NCI-H1092 treated with DMSO at 0.1 percent for 48 hours (cell line): ENCODE measurements around the gene SUPT3H.
"Not testable (repeated sequence)": the region's sequence is repeated elsewhere in the genome, so short reads cannot be mapped to it uniquely, and the experiment has no call there.

Experiments
- DNase-seq: peaks from one replicate; lab custom pipeline; 2025; lab: John Stamatoyannopoulos, UW

The SUPT3H gene

DNA sequence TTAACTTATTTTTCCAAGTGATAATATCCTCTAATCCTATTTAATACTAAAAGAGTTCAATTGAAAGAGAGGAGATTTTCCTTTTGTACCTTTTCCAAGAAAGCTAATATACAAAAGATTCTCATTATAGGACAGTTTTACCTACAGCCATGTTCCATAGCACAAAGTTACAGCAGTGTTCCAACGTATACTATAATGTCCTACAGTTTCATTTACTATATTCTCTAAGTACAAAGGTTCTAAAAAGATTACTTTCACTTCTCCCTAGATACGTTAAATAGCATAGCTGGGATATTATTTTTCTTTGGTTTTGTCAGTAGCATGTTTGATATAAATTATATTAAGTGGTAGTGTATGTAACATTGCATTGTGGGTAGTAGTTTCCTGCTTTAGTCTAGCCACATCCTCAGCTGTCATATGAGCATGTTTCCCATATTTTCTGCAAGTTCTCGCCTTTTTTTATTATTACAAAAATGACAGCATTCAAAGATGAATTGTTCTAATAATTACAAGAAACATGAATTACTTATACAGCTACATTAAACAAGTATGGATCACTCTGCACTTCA is 54.0 kb downstream of the SUPT3H start:
- no peak for DNase-seq

DNA sequence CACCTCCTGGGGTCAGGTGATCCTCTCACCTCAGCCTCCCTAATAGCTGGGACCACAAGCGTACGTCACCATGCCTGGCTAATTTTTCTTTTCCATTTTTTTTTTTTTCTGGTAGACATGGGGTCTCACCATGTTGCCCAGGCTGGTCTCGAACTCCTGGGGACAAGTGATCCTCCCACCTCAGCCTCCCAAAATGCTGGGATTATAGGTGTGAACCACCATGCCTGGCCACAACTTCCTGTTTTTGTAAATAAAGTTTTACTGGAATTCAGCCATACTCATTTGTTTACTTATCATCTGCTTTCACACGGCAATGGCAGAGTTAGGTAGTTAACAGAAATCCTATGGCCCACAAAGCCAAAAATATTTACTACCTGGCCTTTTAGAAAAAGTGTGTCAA is 57.4 kb downstream of the SUPT3H start:
- no peak for DNase-seq

DNA sequence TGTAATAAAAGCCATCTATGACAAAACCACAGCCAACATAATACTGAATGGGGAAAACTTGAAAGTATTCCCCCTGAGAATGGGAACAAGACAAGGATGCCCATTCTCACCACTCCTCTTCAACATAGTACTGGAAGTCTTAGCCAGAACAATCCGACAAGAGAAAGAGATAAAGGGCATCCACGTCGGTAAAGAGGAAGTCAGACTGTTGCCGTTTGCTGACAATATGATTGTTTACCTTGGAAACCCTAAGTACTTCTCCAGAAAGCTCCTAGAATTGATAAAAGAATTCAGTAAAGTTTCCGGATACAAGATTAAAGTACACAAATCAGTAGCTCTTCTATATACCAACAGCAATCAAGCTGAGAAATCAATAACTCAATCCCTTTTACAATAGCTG is 63.6 kb downstream of the SUPT3H start:
- no peak for DNase-seq

DNA sequence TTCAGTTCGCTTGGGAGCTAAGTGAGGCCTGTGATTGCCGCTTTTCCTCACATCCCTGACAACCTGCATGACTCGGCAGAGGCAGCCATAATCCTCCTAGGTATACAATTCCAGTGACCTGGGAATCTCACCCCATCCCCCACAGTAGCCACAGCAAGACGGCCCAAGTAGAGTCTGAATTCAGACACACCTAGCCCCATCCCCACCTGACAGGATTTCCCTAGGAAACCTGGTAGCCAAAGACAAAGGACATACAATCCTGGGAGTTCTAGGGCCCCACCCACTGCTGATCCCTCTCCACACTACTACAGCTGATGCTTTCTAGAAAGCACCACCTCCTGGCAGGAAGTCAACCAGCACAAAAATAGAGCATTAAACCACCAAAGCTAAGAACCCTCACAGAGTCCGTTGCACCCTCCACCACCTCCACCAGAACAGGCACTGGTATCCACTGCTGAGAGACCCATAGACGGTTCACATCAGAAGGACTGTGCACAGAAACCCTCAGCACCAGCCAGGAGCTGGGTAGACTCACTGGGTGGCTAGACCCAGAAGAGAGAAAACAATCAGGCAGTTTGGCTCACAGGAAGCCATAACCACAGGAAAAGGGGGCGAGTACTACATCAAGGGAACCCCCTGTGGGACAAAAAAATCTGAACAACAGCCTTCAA is 67.5 kb downstream of the SUPT3H start:
- DNase-seq = no peak

GRCh38 chr6:45305546-45305945 is 72.2 kb downstream of the SUPT3H start:
- DNase-seq = no peak

GRCh38 chr6:45302832-45303231 is 74.9 kb downstream of the SUPT3H start:
- DNase-seq = no peak

DNA sequence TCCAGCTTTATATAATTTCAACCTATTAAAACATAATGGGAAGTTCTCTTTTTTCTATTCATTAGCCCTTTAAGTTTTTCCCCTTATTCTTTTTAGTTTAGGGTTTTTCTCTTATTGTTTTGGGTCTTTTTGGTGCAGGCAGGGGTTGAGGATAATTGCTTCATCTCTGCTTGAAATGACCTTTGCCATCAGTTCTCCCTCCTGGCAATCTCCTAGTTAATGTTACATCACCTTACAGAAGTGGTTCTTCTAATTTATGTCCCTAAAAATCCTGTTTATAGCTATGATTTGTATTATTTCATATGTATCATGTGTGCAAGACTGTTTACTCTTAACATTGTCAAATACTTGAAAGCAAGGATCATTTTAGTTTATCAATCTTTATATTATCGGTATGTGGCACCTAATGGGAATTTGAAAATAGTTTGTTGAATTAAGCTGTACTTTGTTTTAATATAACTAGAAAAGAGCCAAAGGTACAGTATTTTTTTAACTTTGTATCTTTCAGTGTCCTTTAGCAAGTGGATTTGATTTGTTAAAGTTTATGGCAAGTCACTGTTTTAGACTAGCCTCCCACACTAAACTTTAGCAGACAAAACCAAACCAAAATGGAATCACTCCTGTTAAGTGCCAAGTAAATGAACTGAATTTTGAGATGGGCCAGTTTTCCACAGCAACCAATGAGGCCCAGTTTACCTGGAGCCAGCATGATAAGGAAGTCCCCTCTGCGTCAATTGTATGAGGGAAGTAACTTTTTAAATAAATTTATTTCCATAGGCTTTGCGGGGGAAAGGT is 76.2 kb downstream of the SUPT3H start:
- DNase-seq = no peak

GRCh38 chr6:45300736-45301135 is 77.0 kb downstream of the SUPT3H start:
- no peak for DNase-seq

GRCh38 chr6:45299096-45299581 is 78.6 kb downstream of the SUPT3H start:
- no peak for DNase-seq

DNA sequence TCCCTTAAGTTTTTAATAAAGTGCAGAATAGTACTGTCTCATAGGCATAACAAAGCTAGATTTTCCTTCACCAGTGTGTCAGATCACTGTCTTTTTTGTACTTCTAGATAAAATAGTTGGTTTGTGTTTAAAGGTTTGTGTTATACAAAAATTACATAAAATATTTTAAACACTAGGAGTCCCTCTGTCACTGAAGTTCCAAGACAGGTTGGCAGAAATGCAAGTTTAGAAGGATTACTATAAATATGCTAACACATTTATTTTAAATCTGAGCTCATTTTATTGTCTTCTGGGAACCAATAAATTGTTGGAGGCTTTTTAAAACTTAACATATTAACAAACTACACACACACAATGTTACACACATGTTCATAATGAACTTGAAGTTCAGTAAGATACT is 80.4 kb downstream of the SUPT3H start:
- DNase-seq = no peak

DNA sequence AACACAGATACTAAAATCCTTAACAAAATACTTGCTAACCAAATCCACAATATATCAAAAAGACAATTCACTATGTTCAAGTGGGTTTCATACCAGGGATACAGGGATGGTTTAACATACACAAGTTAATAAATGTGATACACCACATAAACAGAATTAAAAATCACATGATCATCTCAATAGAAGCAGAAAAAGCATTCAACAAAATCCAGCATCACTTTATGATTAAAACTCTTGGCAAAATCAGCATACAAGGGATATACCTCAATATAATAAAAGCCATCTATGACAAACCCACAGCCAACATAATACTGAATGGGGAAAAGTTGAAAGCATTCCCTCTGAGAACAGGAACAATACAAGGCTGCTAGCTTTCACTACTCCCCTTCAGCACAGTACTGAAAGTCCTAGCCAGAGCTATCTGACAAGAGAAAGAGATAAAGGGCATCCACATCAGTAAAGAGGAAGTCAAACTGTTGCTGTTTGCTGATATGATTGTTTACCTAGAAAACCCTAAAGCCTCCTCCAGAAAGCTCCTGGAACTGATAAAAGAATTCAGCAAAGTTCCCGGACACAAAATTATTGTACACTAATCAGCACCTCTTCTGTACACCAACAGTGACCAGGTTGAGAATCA is 83.6 kb downstream of the SUPT3H start:
- DNase-seq = not testable (repeated sequence)

- DNase-seq = no peak
Observed at GRCh38 chr6:45293306-45293705, 84.4 kb downstream of the SUPT3H start.

- DNase-seq = no peak
Observed at GRCh38 chr6:45289751-45290514, 87.8 kb downstream of the SUPT3H start.

- not testable (repeated sequence) for DNase-seq
Observed at GRCh38 chr6:45286707-45287106, 91.0 kb downstream of the SUPT3H start.

DNA sequence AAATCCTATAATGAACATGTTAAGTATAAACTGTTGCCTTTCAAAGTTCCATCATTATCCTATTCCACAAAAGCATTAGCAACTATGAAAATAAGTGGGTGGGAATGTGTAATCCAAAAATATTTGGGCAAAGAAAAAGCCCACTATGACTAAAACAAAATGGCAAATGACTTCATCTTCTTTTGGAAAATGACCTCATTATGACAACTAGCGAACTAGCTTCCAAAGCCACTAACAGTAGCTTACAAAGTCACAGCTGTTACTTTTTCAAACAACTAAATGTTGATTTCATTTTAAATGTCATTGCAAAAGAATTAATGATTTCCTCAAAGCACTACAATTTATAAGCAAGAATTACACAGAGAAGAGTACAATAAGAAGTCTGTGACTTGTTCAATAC is 99.4 kb downstream of the SUPT3H start:
- DNase-seq = no peak

DNA sequence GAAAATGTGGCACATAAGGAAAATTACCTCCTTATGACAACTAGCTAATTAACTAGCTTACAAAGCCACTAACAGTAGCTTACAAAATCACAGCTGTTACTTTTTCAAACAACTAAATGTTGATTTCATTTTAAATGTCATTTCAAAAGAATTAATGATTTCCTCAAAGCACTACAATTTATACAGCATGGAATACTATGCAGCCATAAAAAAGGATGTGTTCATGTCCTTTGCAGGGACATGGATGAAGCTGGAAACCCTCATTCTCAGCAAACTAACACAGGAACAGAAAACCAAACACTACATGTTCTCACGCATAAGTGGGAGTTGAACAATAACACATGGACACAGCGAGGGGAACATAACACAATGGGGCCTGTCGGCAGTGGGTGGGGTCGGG is 100.0 kb downstream of the SUPT3H start:
- DNase-seq = not testable (repeated sequence)

DNA sequence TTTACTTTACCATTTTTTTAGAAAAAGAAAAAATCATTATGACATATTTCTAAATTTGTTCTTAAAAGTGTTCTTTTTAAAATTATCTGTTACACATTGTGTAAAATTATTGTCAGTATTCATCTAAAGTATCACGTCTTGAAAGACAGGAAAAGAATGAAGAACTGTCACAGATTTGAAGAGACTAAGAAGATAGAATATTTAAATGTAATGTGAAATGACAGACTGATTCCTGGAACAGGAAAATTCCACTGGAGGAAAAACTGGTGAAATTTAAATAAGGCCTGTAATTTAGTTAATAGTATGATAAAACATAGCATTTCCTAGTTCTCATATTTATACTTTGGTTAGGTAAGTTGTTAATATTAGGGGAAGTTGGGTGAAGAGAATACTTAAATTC is 102.4 kb downstream of the SUPT3H start:
- no peak for DNase-seq

DNA sequence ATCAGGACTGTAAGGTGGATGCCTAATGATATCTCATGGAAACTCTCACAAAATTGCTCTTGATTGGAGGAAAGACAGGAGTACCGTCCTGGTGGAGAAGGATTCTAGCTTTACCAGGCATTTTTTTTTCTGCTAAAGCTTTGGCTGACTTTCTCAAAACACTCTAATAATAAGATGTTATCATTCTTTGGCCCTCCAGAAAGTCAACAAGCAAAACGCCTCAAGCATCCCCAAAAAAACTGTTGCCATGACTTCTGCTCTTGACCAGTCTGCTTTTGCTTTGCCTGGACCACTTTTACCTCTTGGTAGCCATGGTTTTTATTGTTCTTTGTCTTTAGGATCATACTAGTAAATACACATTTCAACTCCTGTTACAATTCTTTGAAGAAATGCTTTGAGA is 105.1 kb downstream of the SUPT3H start:
- no peak for DNase-seq

- DNase-seq = no peak
Observed at GRCh38 chr6:45265246-45265645, 112.5 kb downstream of the SUPT3H start.

DNA sequence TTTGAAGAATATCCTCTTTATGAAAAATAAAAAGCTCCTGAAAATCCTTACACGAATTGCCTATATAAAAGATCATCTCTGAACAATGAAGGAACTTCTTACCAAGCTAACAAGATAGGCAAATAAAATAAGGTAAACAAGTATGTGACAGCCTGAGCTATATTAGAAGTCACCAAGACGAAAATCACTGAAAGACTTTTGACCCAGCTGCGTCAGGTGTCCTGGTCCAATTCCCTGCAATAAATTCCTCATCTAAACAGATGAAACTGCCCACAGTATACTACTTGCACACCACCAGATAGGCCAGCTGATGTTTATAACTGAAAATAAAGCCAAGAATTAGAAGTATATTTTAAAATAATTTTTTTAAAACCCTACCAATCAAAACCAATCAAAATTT is 117.0 kb downstream of the SUPT3H start:
- DNase-seq = no peak

- no peak for DNase-seq
Observed at GRCh38 chr6:45256697-45257695, 120.7 kb downstream of the SUPT3H start.
